GM12892 (cell line): Measurements from ENCODE around the gene ARHGEF11.

Experiments used
- DNase-seq: peaks from one replicate; pipeline ENCODE4 v3.0.0; 2011; ENCODE audit not compliant: insufficient read length
- FAIRE-seq: peaks from 2 replicates; lab custom pipeline; 2011; peaks lifted over from hg19 to GRCh38; lab: Jason Lieb, UNC
- POLR2A ChIP-seq: IDR thresholded peaks from 2 replicates; pipeline ENCODE4 v1.6.1; 2011; ENCODE audit warnings: low read depth, low read length, control low read depth
- POLR2AphosphoS5 ChIP-seq: IDR thresholded peaks from 2 replicates; pipeline ENCODE4 v1.6.1; 2011; ENCODE audit warnings: low read depth, low read length, control low read depth
- TAF1 ChIP-seq: IDR thresholded peaks from 2 replicates; pipeline ENCODE4 v1.6.1; 2011; ENCODE audit warnings: low read depth, mild to moderate bottlenecking, control low read depth, low read length, borderline replicate concordance

Gene ARHGEF11

GRCh38 chr1:156912861-156913808 is 132.4 kb downstream of the ARHGEF11 start:
- no peak for FAIRE-seq
- no peak for DNase-seq
- TF ChIP-seq POLR2A (no peak), POLR2AphosphoS5 (no peak), TAF1 (no peak)

DNA sequence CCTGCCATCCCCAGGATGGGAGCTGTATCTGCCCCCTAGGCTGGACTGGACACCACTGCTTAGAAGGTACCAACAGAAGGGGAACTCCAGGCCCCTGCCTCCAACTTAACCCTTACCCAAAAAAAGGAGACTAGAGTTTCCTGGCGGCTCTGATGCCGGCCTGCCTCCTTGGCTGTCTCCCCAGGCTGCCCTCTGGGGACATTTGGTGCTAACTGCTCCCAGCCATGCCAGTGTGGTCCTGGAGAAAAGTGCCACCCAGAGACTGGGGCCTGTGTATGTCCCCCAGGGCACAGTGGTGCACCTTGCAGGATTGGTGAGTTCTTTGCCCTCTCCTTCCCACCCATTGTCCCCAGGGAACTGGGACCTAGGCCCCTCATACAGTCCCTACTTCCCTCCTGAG is 133.2 kb downstream of the ARHGEF11 start:
- TF ChIP-seq POLR2AphosphoS5 (no peak), TAF1 (no peak), POLR2A (no peak)
- no peak for FAIRE-seq
- no peak for DNase-seq

DNA sequence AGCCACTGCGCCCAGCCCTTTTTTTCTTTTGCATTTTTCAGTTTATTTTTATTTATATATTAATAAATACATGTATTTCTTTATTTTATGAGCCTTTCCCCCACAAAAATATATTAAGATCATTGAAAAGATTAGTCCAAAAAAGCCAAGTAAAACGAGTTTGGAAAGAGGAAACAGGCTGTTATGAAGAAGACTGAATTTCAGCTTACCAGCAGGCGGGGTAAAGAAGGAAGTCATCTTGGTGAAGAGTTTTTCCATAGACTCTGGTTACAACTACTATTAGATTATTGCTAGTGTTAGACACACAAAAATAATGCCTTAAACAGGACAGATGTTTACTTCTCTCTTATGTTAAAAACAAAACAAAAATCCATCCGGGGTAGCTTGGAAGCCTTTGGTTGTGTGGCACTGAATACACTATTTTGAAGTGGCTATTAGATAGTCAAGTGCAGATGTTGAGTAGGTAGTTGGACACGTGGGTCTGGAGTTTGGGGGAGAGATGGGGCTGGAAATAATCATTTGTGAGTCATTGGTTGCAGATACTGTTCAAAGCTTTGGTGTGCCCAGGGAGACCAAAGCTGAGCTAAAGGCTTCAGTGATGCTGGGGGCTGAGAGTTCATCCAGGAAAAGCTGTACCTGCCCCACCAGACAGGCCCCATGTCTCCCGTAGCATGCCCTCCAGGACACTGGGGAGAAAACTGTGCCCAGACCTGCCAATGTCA is 133.8 kb downstream of the ARHGEF11 start:
- no peak for FAIRE-seq
- no peak for DNase-seq
- TF ChIP-seq POLR2AphosphoS5 (no peak), POLR2A (no peak), TAF1 (no peak)

DNA sequence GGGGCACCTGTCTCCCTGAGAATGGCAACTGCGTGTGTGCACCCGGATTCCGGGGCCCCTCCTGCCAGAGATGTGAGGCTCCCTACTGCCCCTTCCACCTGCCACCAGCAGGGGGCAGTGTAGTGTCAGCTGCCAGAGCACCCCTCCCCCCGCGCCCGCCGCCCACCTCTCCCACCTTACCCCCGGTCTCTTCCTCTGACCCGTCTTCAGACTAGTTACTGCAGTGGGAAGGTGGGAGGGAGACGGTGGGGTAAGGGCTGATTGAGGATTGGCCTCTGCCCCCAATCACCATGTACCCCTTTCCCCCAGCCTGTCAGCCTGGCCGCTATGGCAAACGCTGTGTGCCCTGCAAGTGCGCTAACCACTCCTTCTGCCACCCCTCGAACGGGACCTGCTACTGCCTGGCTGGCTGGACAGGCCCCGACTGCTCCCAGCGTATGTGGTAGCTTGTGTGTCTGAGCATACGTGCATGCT is 135.2 kb downstream of the ARHGEF11 start:
- DNase-seq (peak; percentile 71), FAIRE-seq (peak; percentile 81)
- TF ChIP-seq TAF1, result no peak
- no peak for TF ChIP-seq POLR2AphosphoS5
- no peak for TF ChIP-seq POLR2A

GRCh38 chr1:156909671-156910070 is 135.9 kb downstream of the ARHGEF11 start:
- no peak for DNase-seq
- TF ChIP-seq TAF1 (no peak), POLR2AphosphoS5 (no peak), POLR2A (no peak)
- no peak for FAIRE-seq

DNA sequence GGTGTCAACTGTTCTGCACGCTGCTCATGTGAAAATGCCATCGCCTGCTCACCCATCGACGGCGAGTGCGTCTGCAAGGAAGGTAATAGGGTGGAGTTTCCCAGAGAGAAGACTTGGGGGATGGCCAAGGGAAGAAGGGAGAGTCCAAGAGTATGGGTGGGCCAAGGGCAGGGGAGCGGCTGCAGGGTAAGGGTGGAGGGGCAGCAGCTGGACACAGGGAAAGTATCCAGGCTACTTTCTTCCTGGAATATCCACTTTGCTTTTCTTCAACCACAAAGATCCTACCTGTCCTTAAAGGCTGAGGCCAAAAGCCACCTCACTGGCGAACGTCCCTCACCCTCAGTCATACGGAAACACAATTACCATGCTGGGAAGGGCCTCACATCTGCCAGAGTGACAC is 136.6 kb downstream of the ARHGEF11 start:
- no peak for FAIRE-seq
- no peak for DNase-seq
- TF ChIP-seq TAF1 (no peak), POLR2AphosphoS5 (no peak), POLR2A (no peak)

GRCh38 chr1:156908541-156908940 is 137.0 kb downstream of the ARHGEF11 start:
- no peak for DNase-seq
- no peak for FAIRE-seq
- TF ChIP-seq TAF1 (no peak), POLR2A (no peak), POLR2AphosphoS5 (no peak)

DNA sequence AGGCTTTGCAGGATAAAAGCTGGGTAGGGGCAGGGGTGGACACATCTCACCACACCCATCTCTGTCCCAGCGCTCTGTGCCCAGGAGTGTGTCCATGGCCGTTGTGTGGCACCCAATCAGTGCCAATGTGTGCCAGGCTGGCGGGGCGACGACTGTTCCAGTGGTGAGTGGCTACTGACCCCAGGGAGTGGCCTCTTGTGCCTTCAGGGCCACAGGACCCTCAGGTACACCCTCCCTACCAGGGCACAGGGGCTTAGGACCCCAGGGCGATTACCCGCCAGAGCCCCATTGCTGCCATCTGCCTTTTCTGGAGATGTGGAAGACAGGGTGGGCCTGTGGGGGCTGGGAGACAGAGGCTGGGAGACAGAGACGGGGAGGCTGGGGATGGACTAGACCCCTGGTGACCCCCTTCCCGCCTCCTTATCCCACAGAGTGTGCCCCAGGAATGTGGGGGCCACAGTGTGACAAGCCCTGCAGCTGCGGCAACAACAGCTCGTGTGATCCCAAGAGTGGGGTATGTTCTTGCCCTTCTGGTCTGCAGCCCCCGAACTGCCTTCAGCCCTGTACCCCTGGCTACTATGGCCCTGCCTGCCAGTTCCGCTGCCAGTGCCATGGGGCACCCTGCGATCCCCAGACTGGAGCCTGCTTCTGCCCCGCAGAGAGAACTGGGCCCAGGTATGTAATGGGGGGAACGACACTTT is 139.2 kb downstream of the ARHGEF11 start:
- DNase-seq (no peak), FAIRE-seq (no peak)
- TF ChIP-seq POLR2AphosphoS5 (no peak), TAF1 (no peak), POLR2A (no peak)

DNA sequence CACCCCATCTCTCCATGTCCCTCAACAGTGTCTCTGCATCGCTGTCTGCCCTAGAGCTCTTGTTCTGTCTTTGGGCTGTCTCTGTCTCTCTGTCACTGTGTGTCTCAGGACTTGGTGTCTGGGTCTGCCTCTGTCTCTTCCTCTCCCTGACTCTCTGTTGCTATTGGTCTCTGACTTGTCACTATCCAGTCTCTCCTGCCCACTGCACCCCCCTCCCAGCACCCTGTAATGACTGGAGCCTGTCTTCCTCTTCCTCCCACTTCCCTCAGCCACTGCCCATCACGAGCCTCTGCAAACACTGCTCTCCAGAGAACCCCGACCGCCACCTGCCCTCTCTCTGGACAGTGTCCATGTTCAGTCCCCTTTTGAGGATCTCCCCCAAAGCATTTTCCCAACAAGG is 139.9 kb downstream of the ARHGEF11 start:
- no peak for TF ChIP-seq POLR2AphosphoS5
- no peak for TF ChIP-seq TAF1
- TF ChIP-seq POLR2A, result no peak
- DNase-seq (no peak), FAIRE-seq (no peak)

DNA sequence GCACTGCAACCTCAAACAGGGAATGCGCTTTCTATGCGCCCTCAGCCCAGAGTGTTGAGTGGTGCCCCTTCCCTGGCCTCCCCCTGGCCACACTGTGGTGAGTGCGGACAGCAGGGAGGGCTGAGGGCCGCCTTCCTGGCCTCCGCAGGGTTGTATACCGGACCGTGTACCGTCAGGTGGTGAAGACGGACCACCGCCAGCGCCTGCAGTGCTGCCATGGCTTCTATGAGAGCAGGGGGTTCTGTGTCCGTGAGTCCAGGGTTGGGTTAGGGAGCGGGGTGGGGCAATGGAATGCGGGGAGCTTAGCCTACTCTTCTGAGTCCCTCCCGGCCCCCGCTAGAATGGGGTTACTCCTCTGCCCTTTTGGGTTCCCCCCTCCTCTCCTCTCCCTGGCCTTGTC is 140.4 kb downstream of the ARHGEF11 start:
- FAIRE-seq (no peak), DNase-seq (no peak)
- no peak for TF ChIP-seq TAF1
- no peak for TF ChIP-seq POLR2AphosphoS5

GRCh38 chr1:156904187-156904959 is 141.2 kb downstream of the ARHGEF11 start:
- TF ChIP-seq POLR2A (no peak), TAF1 (no peak), POLR2AphosphoS5 (no peak)
- DNase-seq, result no peak
- FAIRE-seq, result no peak
